Measurements from ENCODE around the gene MMP24OS.

DNA sequence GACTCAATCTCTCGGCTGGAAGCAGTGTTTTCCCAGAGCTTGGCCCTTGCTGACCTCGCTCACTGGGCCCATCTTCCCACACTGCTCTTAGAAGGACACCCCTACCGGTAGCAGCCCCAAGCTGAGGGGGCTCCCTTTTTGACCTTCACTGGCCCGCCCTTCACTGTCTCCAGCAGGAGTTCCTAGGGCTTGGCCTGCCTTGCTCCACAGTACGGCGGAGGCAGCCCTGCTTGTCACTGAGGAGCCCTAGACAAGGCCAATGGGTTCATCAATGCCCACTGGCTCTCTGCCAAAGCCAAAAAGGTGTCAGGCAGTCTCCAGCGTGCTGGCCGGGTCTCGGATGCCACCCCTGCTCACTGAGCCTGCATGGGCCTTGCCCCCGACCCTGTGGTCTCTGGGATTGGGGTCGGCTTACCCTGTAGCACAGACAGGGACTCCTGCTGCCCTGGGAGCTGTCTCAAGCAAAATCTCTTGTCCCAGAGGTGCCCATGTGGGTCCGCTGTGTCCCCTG, 2.1 kb downstream of the MMP24OS start:
- TF ChIP-seq EZH2 (IDR thresholded peaks at IDR 0.05; ENCODE audit: borderline replicate concordance, control insufficient read depth, low read depth, low read length) (no peak), MXI1 (IDR thresholded peaks at IDR 0.05; ENCODE audit: low read depth, low read length) (no peak), YY1 (IDR thresholded peaks at IDR 0.05; ENCODE audit: low read depth, low read length) (no peak), POLR2AphosphoS5 (IDR thresholded peaks at IDR 0.05; ENCODE audit: low read length) (no peak; the same call in 1 of the 2 replicates), TBL1XR1 (IDR thresholded peaks at IDR 0.05; ENCODE audit: low read depth, low read length) (no peak)
- TF ChIP-seq, protein P1, sequence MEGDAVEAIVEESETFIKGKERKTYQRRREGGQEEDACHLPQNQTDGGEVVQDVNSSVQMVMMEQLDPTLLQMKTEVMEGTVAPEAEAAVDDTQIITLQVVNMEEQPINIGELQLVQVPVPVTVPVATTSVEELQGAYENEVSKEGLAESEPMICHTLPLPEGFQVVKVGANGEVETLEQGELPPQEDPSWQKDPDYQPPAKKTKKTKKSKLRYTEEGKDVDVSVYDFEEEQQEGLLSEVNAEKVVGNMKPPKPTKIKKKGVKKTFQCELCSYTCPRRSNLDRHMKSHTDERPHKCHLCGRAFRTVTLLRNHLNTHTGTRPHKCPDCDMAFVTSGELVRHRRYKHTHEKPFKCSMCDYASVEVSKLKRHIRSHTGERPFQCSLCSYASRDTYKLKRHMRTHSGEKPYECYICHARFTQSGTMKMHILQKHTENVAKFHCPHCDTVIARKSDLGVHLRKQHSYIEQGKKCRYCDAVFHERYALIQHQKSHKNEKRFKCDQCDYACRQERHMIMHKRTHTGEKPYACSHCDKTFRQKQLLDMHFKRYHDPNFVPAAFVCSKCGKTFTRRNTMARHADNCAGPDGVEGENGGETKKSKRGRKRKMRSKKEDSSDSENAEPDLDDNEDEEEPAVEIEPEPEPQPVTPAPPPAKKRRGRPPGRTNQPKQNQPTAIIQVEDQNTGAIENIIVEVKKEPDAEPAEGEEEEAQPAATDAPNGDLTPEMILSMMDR (IDR thresholded peaks at IDR 0.05 in 2 of 3, conservative IDR thresholded peaks at IDR 0.05 in 1 of 3; ENCODE audit: control insufficient read depth in 2 of 3, extremely low read depth in 1 of 3, insufficient read depth in 1 of 3, low read depth in 3 of 3, low read length in 3 of 3) = no peak
